ENCODE results near the gene UBE4A.

- no peak for TF ChIP-seq CTCF (IDR thresholded peaks at IDR 0.05; ENCODE audit: extremely low read depth in 1 of 2, insufficient read depth in 1 of 2, low read depth in 1 of 2, low read length in 2 of 2)
- TF ChIP-seq POLR2AphosphoS5 (IDR thresholded peaks at IDR 0.05; ENCODE audit: insufficient read depth, low read depth, low read length), result no peak
- no peak for TF ChIP-seq POLR2A (IDR thresholded peaks at IDR 0.05; ENCODE audit: low read depth, low read length)
- TF ChIP-seq MAX (IDR thresholded peaks at IDR 0.05; ENCODE audit: insufficient read depth, insufficient read length), result no peak
- no peak for TF ChIP-seq EZH2 (IDR thresholded peaks at IDR 0.05; ENCODE audit: borderline replicate concordance, low read depth, low read length, severe bottlenecking)
- no peak for TF ChIP-seq MYC (IDR thresholded peaks at IDR 0.05; ENCODE audit: low read depth, low read length)
- no peak for TF ChIP-seq FOS (IDR thresholded peaks at IDR 0.05; ENCODE audit: borderline replicate concordance, insufficient read depth, low read length)
- TF ChIP-seq JUN (IDR thresholded peaks at IDR 0.05; ENCODE audit: borderline replicate concordance, insufficient read depth, insufficient read length, low read depth), result no peak
- TF ChIP-seq GATA2 (IDR thresholded peaks at IDR 0.05; ENCODE audit: insufficient read depth, insufficient read length, low read depth, low read length), result no peak
Measured at GRCh38 chr11:118437208-118438125, 78.1 kb downstream of the UBE4A start.

Measured in endothelial cell of umbilical vein (primary cell).